ENCODE results near the gene FIGNL2. TPM values are rescaled to one million over a fixed set of nuclear protein-coding genes. Genes with fewer than 3 reads are reported as not detected.

The FIGNL2 gene
- total and polyA plus RNA-seq, 4 donors: 0.06 to 0.70 (median 0.33) TPM

- TF ChIP-seq ZBTB33 (IDR thresholded peaks at IDR 0.05) (no peak), RAD21 (IDR thresholded peaks at IDR 0.05) (peak; percentile 85 to 90), CTCF (IDR thresholded peaks at IDR 0.05; ENCODE audit: low read depth, low read length, missing input control) (peak; percentile 62)
- no peak overlapping the region for H3K9ac ChIP-seq (ENCODE audit: low read depth in 1 of 2, low read length in 2 of 2)
- no peaks in the 10 kb centered on the region for H3K36me3 ChIP-seq (ENCODE audit: control insufficient read depth in 4 of 4, insufficient read depth in 3 of 4, low read depth in 1 of 4, low read length in 3 of 4)
- H3K9me3 ChIP-seq (ENCODE audit: control insufficient read depth in 4 of 4, low read length in 3 of 4): no peaks in the 10 kb centered on the region
- H3K4me1 ChIP-seq (ENCODE audit: control insufficient read depth in 4 of 4, insufficient read depth in 4 of 4, low read length in 3 of 4): peaks cover 0 to 18% (median 9%) of the 10 kb centered on the region in 4 donors
- H3K4me3 ChIP-seq (ENCODE audit: low read depth in 1 of 3, low read length in 3 of 3): no peak overlapping the region
- no peak for DNase-seq (ENCODE audit: low spot score)
- WGBS: 21% methylated on average over 6 of the region's 6 CpGs
- H3K27ac ChIP-seq (ENCODE audit: low read depth in 1 of 2, low read length in 2 of 2): no peak overlapping the region
- H3K27me3 ChIP-seq (ENCODE audit: control insufficient read depth in 4 of 4, insufficient read depth in 4 of 4, low read length in 3 of 4): no peaks in the 10 kb centered on the region
Measured at GRCh38 chr12:51823875-51824565, 24.5 kb downstream of the FIGNL2 start.

- DNase-seq (ENCODE audit: low spot score): no peak
- no peaks in the 10 kb centered on the region for H3K27me3 ChIP-seq (ENCODE audit: control insufficient read depth in 4 of 4, insufficient read depth in 4 of 4, low read length in 3 of 4)
- no peak overlapping the region for H3K27ac ChIP-seq (ENCODE audit: low read depth in 1 of 2, low read length in 2 of 2)
- WGBS: 95% methylated on average over 4 of the region's 4 CpGs
- no peaks in the 10 kb centered on the region for H3K9me3 ChIP-seq (ENCODE audit: control insufficient read depth in 4 of 4, low read length in 3 of 4)
- H3K36me3 ChIP-seq (ENCODE audit: control insufficient read depth in 4 of 4, insufficient read depth in 3 of 4, low read depth in 1 of 4, low read length in 3 of 4): no peaks in the 10 kb centered on the region
- H3K9ac ChIP-seq (ENCODE audit: low read depth in 1 of 2, low read length in 2 of 2): no peak overlapping the region
- TF ChIP-seq HNF4A (conservative IDR thresholded peaks at IDR 0.05) (no peak), FOXA2 (IDR thresholded peaks at IDR 0.05) (no peak), ATF3 (IDR thresholded peaks at IDR 0.05) (no peak), FOXA1 (IDR thresholded peaks at IDR 0.05) (no peak), RAD21 (IDR thresholded peaks at IDR 0.05) (no peak), SP1 (IDR thresholded peaks at IDR 0.05) (no peak), YY1 (IDR thresholded peaks at IDR 0.05) (no peak), MAX (IDR thresholded peaks at IDR 0.05) (no peak), HNF4G (IDR thresholded peaks at IDR 0.05) (no peak), RXRA (IDR thresholded peaks at IDR 0.05) (no peak), EGR1 (IDR thresholded peaks at IDR 0.05; ENCODE audit: low read depth in 2 of 2) (no peak), NR2F2 (IDR thresholded peaks at IDR 0.05) (no peak), GABPA (IDR thresholded peaks at IDR 0.05 in 1 of 2, conservative IDR thresholded peaks at IDR 0.05 in 1 of 2) (no peak), REST (IDR thresholded peaks at IDR 0.05) (no peak)
- H3K4me3 ChIP-seq (ENCODE audit: low read depth in 1 of 3, low read length in 3 of 3): no peak overlapping the region
- peaks cover 0 to 18% (median 6%) of the 10 kb centered on the region in 4 donors for H3K4me1 ChIP-seq (ENCODE audit: control insufficient read depth in 4 of 4, insufficient read depth in 4 of 4, low read length in 3 of 4)
Measured at GRCh38 chr12:51822956-51823355, 25.6 kb downstream of the FIGNL2 start.
